GM21576 (cell line): ENCODE measurements around the gene SMCHD1.

Source experiments
- ATAC-seq: cut with Tn5 transposase; IDR thresholded peaks from one replicate; pipeline ENCODE4 v1.9.1; 2021; ENCODE audit warnings: mild to moderate bottlenecking, moderate library complexity; ENCODE audit not compliant: unreplicated experiment

The SMCHD1 gene

DNA sequence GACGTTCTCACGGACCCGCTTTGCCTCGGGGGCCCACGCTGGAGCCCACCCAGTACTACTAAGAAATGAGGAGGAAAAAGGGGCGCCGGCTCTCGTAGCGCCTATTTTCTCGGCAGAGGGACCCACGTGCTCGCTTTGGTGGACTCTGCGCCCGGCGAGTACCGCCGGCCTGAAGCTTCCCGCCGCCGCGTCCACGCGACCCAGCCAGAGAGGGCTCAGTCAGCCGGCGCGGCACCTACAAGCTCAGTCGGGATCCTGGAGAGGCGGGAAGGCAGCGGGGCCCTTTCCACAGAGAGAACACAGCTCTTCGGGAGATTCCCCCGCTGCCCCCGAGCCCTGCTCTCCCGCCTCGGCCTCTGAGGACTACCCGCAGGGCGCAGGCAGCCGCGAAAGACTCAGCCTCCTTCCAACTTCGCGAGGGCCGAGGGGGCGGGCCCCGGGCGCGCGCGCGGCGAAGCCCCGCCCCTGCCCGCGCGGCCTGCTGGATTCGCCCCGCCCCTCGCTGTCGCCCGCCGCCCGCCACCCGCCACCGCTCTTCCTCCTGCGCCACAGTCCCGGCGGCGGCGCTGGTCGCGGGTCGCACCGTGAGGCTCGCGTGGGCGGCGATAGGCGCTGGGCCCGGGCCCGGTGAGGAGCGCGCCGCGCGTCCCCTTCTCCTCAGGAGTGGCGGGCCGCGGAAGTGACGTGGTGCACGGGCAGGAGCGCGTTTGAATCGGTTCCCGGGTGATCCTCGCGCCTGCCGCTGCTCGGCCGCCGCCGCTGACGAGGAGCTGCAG lies at the start of gene SMCHD1:
SMCHD1 (plus strand) TSS at position 549 of the 776 bp plus-strand sequence. CDS start 350 bp downstream, outside the sequence.
- ATAC-seq: peak; percentile 61

DNA sequence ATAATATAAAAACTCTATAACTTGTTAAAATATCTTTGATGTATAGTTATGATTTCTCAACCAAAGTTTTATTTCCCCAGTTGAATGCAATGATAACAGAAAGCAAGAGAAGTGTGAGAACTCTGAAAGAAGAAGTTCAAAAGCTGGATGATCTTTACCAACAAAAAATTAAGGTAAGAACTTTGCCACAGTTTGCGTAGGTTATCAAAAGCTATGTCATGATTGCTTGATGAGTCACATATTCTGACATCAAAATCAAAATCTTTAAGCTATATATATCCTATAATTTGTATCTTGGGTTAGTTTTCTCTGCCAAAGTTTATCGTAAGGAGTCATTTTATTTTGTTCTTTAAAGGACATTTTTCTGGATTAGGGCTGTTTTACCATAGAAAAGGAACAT lies 49.2 kb upstream of the SMCHD1 start:
- ATAC-seq: no peak

DNA sequence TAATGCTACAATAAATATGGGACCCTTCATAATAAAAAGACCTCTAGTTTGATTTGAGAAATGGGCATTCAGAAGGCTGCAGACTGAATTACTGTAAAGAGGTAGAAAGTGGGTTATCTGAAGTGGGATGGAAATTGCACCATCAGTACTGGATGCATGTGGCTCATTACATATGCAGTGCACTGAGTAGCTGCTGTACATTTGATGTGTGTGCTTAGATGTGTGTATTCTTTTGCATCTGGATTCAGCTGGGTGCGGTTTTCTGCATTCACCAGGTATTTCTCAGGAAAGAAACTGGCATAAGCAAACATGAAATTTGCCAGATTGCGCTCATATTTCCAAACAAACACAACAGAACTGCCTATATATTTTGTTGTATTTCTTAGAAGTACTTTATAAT lies 45.9 kb upstream of the SMCHD1 start:
- no peak for ATAC-seq

DNA sequence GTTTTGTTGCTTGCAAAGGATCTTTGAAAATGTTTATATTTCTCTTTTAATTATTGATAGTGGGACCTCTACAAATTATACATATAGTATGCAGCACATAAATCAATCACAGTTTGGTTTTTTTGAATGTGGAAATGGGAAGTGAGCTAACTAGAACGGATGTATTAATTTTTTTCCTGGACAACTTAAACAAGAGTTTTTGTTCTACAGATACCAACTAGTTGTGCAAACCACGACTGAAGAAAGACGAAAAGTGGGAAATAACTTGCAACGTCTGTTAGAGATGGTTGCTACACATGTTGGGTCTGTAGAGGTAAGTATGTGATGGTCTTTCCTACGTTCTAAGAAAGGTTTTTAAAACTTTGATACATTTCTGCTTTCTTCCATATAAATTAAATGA lies 45.0 kb upstream of the SMCHD1 start:
- ATAC-seq: no peak

DNA sequence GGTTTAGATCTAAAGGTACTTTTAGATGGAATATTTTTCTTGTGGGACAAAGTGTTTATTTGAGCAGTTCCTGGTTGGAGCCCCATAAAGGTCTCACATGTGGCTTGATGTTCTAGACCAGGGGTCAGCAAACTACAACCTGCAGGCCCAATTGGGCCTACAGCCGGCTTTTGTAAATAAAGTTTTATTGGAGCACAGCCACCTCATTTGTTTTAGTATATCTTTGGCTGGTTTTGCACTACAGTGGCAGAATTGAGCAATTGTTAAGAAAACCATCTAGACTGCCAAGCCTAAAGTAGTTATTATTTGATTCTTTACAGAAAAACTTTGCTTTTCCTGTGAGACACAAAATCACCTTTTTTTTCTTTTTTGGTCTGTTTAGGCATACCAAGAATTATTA lies 42.5 kb upstream of the SMCHD1 start:
- no peak for ATAC-seq

DNA sequence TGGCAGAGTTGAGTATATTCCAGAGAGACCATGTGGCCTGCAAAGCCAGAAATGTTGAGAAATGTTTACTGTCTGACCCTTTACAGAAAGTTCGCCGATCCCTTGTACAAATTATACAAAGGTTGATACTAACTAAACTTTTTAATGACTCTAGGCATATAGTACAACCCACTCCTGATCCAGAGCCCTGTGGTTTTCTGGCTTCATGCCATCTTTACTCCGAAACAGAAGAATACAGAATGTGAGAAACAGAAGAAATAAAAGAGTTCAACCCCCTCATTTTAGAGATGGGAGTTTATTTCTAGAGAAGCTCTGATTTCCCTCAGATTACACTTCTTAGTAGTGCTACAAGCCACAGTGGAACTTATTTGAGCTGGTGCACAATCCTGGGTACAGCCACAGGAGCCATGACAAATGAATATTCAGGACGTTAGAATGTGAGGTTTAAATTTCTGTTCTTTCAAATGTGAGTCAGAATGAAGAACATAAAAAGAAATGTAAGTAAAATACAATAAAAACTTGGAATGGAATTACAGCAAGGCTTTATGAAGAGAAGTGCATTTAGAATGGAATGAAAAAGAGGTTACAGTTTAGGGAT lies 38.0 kb upstream of the SMCHD1 start:
- ATAC-seq: no peak

DNA sequence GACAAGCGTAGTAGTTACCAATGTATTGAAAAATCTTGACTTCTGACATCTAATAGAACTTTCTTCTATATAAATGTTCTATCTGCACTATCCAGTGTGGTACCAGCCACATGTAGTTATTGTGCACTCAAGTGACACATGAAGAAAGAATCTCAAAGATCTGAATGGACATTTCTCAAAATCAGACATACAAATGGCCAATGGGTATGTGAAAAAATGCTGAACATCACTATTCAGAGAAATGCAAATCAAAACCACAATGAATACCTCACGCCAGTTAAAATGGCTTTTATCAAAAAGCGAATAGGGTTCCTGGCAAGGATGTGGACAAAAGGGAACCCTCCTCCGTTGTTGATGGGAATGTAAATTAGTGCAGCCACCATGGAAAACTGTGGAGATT lies 37.5 kb upstream of the SMCHD1 start:
- no peak for ATAC-seq

DNA sequence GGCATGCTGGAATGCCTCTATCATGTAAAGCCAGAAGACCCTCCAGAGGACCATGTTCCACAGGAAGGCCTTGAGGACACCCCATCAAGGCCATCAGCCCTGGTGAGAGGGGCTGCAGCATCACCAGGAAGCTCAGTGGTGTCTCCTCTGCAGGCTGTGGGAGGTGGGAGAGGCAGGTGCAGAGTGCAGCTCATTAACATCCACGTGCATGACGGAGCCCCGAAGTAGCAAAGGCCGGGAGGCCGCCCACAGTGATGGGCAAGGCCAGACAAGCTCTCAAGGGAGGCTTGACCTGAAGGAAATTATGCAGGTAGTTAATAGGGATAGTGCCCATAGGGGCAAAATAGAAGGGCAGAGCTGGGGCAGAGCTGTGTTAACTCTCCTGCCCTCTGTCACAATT lies 30.3 kb upstream of the SMCHD1 start:
- ATAC-seq: no peak

DNA sequence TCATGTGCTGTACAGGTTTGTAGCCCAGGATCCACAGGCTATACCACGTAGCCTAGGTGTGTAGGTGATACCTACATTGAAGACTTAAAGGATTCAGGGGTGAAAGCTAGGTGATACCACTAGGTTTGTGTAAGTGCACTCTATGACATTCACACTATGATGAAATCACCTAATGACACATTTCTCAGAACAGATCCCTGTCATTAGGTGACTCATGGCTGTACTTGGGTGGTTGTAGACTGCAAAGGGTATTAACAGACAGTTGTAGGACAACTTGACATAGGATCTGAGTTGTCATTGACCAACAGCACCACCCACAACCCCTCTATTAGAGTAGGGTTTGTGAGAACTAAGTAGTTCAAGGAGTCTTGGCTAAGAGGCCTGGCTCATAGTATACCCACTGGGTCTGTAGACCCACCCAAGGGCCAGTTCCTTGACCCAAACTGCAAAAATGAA lies 27.7 kb upstream of the SMCHD1 start:
- ATAC-seq: no peak

DNA sequence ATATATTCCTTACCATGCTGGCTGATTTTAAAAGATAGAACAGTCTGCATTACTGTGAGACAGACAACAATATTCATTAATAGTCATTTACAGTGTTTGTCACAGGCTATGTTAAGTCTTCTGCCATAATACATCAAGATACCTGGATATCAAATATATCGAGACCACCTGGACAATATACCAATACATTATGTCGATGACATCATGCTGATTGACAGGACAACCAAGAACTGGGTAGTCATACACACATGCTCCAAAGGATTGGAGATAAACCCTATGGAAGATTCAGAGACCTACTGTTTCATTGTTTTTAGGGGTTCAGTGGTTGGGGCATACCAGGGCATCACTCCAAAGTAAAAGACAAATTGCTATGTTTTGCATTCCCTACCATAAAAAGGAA lies 26.5 kb upstream of the SMCHD1 start:
- no peak for ATAC-seq

DNA sequence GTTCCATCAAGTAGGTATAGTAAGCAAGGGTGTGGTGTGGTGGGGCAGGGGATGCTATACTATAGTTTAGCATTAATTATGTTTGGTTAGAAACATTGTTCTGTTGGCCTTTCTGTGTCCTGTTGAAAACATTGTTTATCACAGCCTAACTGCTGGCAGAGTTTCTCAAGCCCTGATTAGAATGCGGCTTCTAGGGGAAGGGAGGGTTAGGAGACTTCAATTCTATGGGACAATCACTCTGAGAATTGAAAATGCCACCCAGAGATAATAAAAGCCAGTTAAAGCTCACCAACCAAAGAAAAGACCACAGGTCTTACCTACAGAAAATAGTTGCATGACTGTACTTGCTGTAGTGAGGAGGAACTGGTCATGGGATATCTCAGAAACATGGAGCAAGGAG lies 19.9 kb upstream of the SMCHD1 start:
- no peak for ATAC-seq

DNA sequence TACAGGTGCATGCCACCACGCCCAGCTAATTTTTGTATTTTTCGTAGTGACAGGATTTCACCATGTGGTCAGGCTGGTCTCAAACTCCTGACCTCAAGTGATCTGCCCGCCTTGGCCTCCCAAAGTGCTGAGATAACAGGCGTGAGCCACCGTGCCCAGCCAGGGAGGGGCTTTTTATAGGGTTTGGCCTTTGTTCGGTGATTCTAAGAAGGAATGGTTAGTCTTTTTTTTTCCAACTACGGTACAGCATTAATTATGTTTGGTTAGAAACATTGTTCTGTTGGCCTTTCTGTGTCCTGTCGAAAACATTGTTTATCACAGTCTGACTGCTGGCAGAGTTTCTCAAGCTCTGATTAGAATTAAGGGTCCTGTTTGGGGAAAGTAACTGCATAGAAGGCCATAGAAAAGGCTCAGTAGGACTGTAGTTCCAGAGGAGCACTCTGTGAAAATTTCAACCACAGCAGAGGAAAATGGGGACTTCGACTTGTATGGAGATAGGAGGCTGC lies 19.3 kb upstream of the SMCHD1 start:
- no peak for ATAC-seq

DNA sequence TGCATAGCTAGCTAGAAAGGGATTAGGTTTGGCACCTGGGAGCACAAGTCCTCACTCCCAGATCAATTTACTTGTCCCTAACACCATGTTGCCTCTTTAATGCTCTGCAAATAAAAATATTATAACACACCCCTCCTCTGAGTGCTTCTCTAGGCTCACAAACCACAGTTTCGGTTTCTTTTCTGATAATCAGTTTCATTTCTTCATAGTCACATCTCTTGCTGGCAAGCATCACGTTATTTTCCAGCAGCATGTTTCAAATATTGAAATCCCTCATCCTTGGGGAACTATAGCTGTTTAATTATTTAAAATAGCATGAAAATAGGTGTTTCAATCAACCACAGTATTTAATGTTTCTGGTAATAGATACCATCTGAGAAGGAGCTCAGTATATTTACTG lies 13.9 kb upstream of the SMCHD1 start:
- peak; percentile 71 for ATAC-seq

DNA sequence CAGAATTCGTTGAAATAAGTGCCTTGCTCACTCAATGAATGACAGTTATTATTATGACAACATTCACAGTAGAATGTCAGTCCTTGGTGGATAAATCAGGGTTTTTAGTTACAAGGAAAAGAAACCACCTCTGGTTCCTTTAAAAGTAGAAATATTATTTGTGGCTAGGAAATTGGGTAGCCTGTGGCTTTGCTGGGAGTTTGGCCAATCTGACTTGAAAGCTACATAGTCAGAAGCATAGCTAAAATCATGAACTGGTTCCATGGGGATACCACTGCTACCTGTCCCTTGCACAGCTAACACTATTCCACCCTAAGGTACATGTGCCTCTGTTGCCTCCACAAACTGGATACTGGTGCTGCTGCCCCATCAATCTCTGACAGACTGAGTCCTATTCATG lies 12.8 kb upstream of the SMCHD1 start:
- ATAC-seq: no peak

DNA sequence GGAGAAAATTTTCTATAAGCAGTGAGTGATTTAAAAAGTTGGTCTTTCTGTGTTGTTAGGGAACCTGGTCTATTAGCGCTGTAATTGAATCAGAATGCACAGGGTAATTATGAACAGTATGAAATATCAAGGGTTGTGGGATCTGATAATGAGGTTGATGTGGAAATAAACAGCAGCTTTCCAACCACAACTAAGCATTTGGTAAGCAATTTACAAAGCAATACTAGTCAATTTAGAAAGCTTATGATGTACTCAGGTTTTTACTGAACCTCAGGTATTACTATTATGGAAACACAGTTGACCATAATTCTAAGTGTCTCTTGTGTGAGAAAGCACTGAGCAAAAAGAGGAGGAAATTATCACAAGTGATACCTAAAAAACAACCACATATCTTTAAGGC lies 11.0 kb upstream of the SMCHD1 start:
- no peak for ATAC-seq

DNA sequence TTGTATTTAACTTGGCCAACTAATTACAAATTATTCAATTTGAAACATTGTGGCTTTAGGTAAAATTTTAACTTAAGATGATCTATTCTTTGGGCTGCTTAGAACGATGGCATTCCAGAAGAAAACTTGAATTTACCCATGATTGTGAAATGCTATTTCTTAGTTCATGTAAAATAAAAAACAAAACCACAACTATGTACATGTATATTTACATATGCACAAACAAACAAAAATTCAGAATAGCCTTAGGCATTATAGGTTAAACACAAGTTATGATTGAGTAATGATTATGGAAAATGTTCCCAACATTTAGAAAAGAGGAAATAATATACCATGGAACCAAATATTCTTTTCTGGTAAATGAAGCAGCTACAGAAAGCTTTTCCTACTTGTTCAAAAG lies 3.5 kb upstream of the SMCHD1 start:
- ATAC-seq: no peak

DNA sequence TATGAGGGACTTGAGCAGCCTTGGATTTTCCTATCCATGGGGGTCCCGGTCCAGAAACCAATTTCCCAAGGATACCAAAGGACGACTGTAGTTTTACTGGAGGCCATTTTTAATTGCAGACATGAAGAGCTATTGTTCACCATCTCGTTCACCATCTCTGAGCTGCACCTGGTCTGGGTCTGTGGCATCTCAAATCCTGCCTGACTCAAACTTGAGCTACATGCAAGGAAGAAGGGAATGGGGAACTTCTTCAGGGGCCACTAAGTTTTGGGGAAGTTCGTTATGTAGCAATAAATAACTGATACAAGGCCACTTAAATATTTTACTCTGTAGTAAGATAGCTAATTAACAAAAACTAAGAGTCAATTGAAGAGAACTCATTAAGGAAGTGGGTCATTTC lies 2.1 kb upstream of the SMCHD1 start:
- ATAC-seq: no peak

DNA sequence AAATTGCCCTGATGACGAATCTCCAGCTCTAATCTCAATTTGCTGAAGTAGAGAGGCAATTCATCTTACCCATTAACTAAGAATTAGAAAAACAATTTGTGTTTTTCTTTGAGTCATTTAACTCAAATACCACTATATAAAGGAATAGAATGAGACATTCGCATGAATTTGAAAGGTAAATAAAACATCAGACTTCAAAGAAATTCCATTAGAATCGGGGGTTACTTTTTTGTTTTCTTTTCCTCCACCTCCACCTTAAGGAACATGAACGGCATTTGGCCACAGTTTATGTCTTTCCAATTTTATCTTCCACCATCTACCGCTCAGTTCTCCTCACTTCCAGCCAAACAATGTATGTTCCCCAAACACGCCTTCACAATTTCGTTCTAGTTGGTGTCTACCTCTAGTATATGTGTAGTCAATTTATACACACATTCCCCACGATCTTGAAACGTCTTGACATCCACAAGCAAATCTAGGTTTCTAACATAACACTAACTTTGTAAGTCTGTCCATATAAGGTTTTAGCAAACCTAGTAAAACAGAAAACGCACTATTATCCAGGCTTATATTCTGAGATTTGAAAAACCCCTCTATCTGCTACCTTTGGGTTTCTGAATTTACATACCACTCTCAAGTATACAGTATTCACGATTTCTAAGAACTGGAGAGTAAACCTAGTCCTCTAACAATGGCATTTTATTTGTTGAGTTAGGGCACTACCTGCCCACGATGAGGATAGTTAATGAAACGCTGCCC lies 1.2 kb upstream of the SMCHD1 start:
- ATAC-seq: no peak

DNA sequence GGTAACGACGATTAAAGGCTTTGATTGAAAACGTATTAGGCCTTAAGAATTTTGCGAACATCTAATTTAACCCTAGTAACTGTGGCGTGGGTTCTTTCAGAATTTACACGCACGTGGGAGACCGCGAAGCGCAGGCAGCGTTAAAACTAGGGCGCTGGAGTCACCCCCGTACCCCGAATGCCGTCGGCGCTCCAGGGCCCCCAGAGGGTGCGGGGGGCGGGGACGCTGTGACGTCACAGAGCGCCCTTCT lies 673 bp upstream of the SMCHD1 start:
- ATAC-seq: peak; percentile 35

DNA sequence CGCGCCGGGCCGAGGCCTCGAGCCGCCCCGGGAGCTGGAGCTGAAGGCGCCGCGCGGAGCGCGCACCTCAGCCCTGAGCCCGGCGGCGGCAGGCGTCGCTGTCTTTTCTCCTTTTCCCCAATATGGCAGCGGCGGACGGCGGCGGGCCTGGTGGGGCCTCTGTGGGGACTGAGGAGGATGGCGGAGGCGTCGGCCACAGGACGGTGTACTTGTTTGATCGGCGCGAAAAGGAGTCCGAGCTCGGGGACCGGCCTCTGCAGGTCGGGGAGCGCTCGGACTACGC lies 369 bp downstream of the SMCHD1 start:
- no peak for ATAC-seq

DNA sequence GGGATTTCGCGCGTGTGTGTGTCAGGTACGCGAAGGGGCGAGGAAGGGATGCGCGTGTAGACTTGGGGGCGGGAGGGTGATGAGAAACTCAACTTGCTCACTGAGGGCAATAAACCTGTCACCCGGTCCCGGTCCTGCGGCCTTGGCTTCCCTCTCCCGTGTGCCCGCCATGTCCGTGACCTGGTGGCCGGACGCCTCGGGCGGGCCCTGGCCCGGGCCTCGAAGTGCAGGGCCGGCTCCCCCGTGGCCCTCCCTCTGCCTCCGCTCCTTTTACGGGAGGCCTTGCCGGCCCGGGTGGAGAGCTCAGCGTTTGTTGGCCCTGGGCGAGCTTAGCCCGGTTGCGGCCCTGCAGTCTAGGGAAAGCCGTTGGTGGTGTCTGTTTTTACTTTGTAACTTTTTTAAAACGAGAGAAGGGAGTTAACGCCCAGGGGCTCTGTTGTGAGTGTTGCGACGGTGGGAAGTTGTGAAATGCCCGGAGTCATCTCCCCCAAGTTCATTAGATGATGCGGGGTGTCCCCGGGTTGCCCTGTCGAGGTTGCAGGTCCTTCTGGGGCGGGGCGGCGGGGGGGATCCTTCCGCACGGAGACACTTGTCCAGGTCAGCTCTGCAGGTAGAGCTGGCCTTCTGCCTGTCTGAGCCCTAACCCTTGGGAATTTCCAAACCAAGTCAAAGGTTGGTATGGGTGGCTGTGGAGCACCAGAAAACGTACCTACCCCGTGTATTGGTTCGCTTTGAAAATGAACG lies 883 bp downstream of the SMCHD1 start:
- peak; percentile 19 for ATAC-seq
